ENCODE results near the gene PNMA6E. TPM values are rescaled to one million over a fixed set of nuclear protein-coding genes. Genes with fewer than 3 reads are reported as not detected.

PNMA6E gene
- polyA plus RNA-seq, 3 donors from 2014 or later, result not detected

- DNase-seq, result no peak
- Mint-ChIP-seq H3K27me3 (ENCODE audit: low read depth in 3 of 3) (peaks cover 0 to 8% (median 3%) of the 10 kb centered on the region in 3 donors), H3K4me1 (peaks cover 0 to 2% of the 10 kb centered on the region in 2 donors), H3K36me3 (no peaks in the 10 kb centered on the region), H3K27ac (no peak overlapping the region), H3K9me3 (no peaks in the 10 kb centered on the region), H3K4me3 (no peak overlapping the region)
Measured at GRCh38 chrX:153380691-153381090, 20.5 kb downstream of the PNMA6E start.

GRCh38 chrX:153379971-153380581 is 21.1 kb downstream of the PNMA6E start:
- peaks cover 0 to 2% of the 10 kb centered on the region in 2 donors for H3K4me1 Mint-ChIP-seq
- H3K27ac Mint-ChIP-seq, result no peak overlapping the region
- H3K27me3 Mint-ChIP-seq (ENCODE audit: low read depth in 3 of 3), result peaks cover 0 to 8% (median 3%) of the 10 kb centered on the region in 3 donors
- H3K9me3 Mint-ChIP-seq, result no peaks in the 10 kb centered on the region
- no peak overlapping the region for H3K4me3 Mint-ChIP-seq
- H3K36me3 Mint-ChIP-seq, result no peaks in the 10 kb centered on the region
- no peak for DNase-seq

- H3K4me1 Mint-ChIP-seq, result peaks cover 0 to 2% of the 10 kb centered on the region in 2 donors
Measured at GRCh38 chrX:153379508-153379907, 21.6 kb downstream of the PNMA6E start.

GRCh38 chrX:153378607-153379006 is 22.5 kb downstream of the PNMA6E start:
- H3K36me3 Mint-ChIP-seq, result no peaks in the 10 kb centered on the region
- peaks cover 0 to 2% of the 10 kb centered on the region in 2 donors for H3K4me1 Mint-ChIP-seq
- H3K27ac Mint-ChIP-seq, result no peak overlapping the region
- H3K9me3 Mint-ChIP-seq, result no peaks in the 10 kb centered on the region
- H3K4me3 Mint-ChIP-seq, result no peak overlapping the region
- no peak for DNase-seq
- H3K27me3 Mint-ChIP-seq (ENCODE audit: low read depth in 3 of 3), result peaks cover 0 to 11% (median 3%) of the 10 kb centered on the region in 3 donors

More at GRCh38 chrX:153379508-153379907, 21.6 kb downstream of the PNMA6E start:
- H3K27ac Mint-ChIP-seq, result no peak overlapping the region
- no peak overlapping the region for H3K4me3 Mint-ChIP-seq
- H3K36me3 Mint-ChIP-seq, result no peaks in the 10 kb centered on the region
- no peak for DNase-seq
- H3K27me3 Mint-ChIP-seq (ENCODE audit: low read depth in 3 of 3), result peaks cover 0 to 8% (median 3%) of the 10 kb centered on the region in 3 donors
- H3K9me3 Mint-ChIP-seq, result no peaks in the 10 kb centered on the region

GRCh38 chrX:153377727-153378126 is 23.4 kb downstream of the PNMA6E start:
- Mint-ChIP-seq H3K27me3 (ENCODE audit: low read depth in 3 of 3) (peaks cover 0 to 16% (median 3%) of the 10 kb centered on the region in 3 donors), H3K36me3 (no peaks in the 10 kb centered on the region), H3K4me3 (no peak overlapping the region), H3K27ac (no peak overlapping the region), H3K9me3 (no peaks in the 10 kb centered on the region), H3K4me1 (peaks cover 0 to 2% of the 10 kb centered on the region in 2 donors)
- no peak for DNase-seq

- Mint-ChIP-seq H3K4me3 (no peak overlapping the region), H3K36me3 (no peaks in the 10 kb centered on the region), H3K27ac (no peak overlapping the region), H3K9me3 (no peaks in the 10 kb centered on the region), H3K27me3 (ENCODE audit: low read depth in 3 of 3) (peaks cover 0 to 18% (median 3%) of the 10 kb centered on the region in 3 donors), H3K4me1 (no peaks in the 10 kb centered on the region)
- DNase-seq, result no peak
Measured at GRCh38 chrX:153375571-153375970, 25.6 kb downstream of the PNMA6E start.

GRCh38 chrX:153374426-153374825 is 26.7 kb downstream of the PNMA6E start:
- H3K27ac Mint-ChIP-seq, result no peak overlapping the region
- H3K9me3 Mint-ChIP-seq, result no peaks in the 10 kb centered on the region
- H3K4me3 Mint-ChIP-seq, result no peak overlapping the region

GRCh38 chrX:153372949-153373348 is 28.2 kb downstream of the PNMA6E start:
- H3K36me3 Mint-ChIP-seq, result no peaks in the 10 kb centered on the region
- DNase-seq, result no peak
- H3K4me1 Mint-ChIP-seq, result no peaks in the 10 kb centered on the region
- no peak overlapping the region for H3K27ac Mint-ChIP-seq
- no peak overlapping the region for H3K4me3 Mint-ChIP-seq
- H3K9me3 Mint-ChIP-seq, result no peaks in the 10 kb centered on the region
- peaks cover 0 to 13% (median 5%) of the 10 kb centered on the region in 3 donors for H3K27me3 Mint-ChIP-seq (ENCODE audit: low read depth in 3 of 3)

More at GRCh38 chrX:153374426-153374825, 26.7 kb downstream of the PNMA6E start:
- no peak for DNase-seq
- Mint-ChIP-seq H3K36me3 (no peaks in the 10 kb centered on the region), H3K27me3 (ENCODE audit: low read depth in 3 of 3) (peaks cover 0 to 21% (median 5%) of the 10 kb centered on the region in 3 donors), H3K4me1 (no peaks in the 10 kb centered on the region)

- Mint-ChIP-seq H3K4me3 (no peak overlapping the region), H3K27ac (no peak overlapping the region), H3K27me3 (ENCODE audit: low read depth in 3 of 3) (peaks cover 0 to 19% (median 5%) of the 10 kb centered on the region in 3 donors), H3K9me3 (no peaks in the 10 kb centered on the region), H3K4me1 (no peaks in the 10 kb centered on the region), H3K36me3 (no peaks in the 10 kb centered on the region)
- DNase-seq, result no peak
Measured at GRCh38 chrX:153371256-153371655, 29.9 kb downstream of the PNMA6E start.

GRCh38 chrX:153370293-153371055 is 30.7 kb downstream of the PNMA6E start:
- no peak for DNase-seq
- Mint-ChIP-seq H3K36me3 (no peaks in the 10 kb centered on the region), H3K4me3 (no peak overlapping the region)

GRCh38 chrX:153366878-153367538 is 34.1 kb downstream of the PNMA6E start:
- Mint-ChIP-seq H3K4me3 (no peak overlapping the region), H3K9me3 (no peaks in the 10 kb centered on the region), H3K4me1 (no peaks in the 10 kb centered on the region), H3K27ac (no peak overlapping the region), H3K27me3 (ENCODE audit: low read depth in 3 of 3) (peaks cover 4 to 15% (median 5%) of the 10 kb centered on the region in 3 donors), H3K36me3 (no peaks in the 10 kb centered on the region)
- no peak for DNase-seq

More at GRCh38 chrX:153370293-153371055, 30.7 kb downstream of the PNMA6E start:
- Mint-ChIP-seq H3K27ac (no peak overlapping the region), H3K27me3 (ENCODE audit: low read depth in 3 of 3) (peaks cover 0 to 19% (median 4%) of the 10 kb centered on the region in 3 donors), H3K4me1 (no peaks in the 10 kb centered on the region), H3K9me3 (no peaks in the 10 kb centered on the region)

GRCh38 chrX:153366119-153366518 is 35.0 kb downstream of the PNMA6E start:
- no peak overlapping the region for H3K27ac Mint-ChIP-seq
- H3K27me3 Mint-ChIP-seq (ENCODE audit: low read depth in 3 of 3), result peaks cover 4 to 15% (median 5%) of the 10 kb centered on the region in 3 donors
- H3K4me3 Mint-ChIP-seq, result no peak overlapping the region
- DNase-seq, result no peak
- no peaks in the 10 kb centered on the region for H3K36me3 Mint-ChIP-seq
- H3K4me1 Mint-ChIP-seq, result no peaks in the 10 kb centered on the region
- no peaks in the 10 kb centered on the region for H3K9me3 Mint-ChIP-seq

GRCh38 chrX:153365670-153366069 is 35.5 kb downstream of the PNMA6E start:
- Mint-ChIP-seq H3K4me1 (no peaks in the 10 kb centered on the region), H3K4me3 (no peak overlapping the region), H3K27ac (no peak overlapping the region), H3K36me3 (peaks cover 0 to 3% (median 0%) of the 10 kb centered on the region in 3 donors), H3K27me3 (ENCODE audit: low read depth in 3 of 3) (peaks cover 4 to 14% (median 5%) of the 10 kb centered on the region in 3 donors), H3K9me3 (no peaks in the 10 kb centered on the region)
- DNase-seq, result no peak
